GM13976 (cell line): ENCODE data around the gene DMPK.

Source experiments
- DNase-seq: peaks from one replicate; pipeline ENCODE4 v3.0.0; 2012; ENCODE audit warnings: low spot score
- CTCF ChIP-seq: IDR thresholded peaks from 2 replicates; pipeline ENCODE4 v1.5.1; 2012; ENCODE audit warnings: borderline replicate concordance, mild to moderate bottlenecking; ENCODE audit not compliant: insufficient read depth; ENCODE audit errors: extremely low read depth, missing control alignments, control extremely low read depth
- in situ Hi-C: fragments of 300-500 bp; cut with MboI; formaldehyde crosslinking; loops from one replicate; pipeline ENCODE4 v1.12.0; 2022; ENCODE audit warnings: low sequenced_read_pairs, mixed read lengths, inconsistent platforms; ENCODE audit not compliant: unreplicated experiment

Gene DMPK

DNA sequence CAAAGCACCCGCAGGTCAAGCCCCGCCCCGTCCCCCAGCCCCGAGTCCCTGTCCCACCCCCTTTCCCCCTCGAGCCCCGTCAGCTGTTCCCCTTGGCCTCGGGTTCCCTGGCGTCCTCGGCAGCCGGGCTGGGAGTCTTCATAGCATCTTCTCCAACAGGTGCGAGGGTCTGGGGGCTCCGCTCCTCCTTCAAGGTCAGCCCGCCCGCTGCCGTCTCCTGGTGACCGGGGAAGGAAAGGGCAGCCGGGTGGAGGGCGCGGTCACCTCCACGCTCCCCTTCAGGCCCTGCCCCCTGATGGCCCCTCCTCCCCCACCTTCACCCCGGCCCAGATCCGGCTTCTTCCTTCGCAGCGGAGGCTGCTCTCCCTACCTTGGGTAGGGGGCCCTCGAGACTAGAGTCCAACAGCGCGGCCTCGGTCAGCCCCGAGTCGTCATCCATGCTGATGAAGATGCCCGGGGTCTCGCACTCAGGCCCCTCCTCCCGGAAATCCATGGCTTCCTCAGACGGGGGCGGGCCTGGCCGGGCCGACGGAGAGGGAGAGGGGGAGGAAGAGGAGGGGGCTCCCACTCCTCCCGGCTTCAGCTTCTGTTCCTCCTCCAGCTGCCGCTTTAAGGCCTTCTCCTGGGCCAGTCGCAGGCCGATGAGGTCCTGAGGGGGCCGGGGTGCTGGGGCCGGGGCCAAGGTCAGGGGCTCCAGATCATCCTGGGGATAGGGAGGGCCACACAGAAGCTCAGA is 33.4 kb upstream of the DMPK start:
- TF ChIP-seq CTCF = no peak
- in situ Hi-C loops = no loop called here
- DNase-seq = no peak

GRCh38 chr19:45814851-45815480 is 32.7 kb upstream of the DMPK start, which contains the start of gene RSPH6A:
RSPH6A (minus strand) TSS chr19:45815308; CDS start chr19:45815176, 132 bp downstream.
- TF ChIP-seq CTCF = no peak
- no peak for DNase-seq
- in situ Hi-C loops = no loop called here

DNA sequence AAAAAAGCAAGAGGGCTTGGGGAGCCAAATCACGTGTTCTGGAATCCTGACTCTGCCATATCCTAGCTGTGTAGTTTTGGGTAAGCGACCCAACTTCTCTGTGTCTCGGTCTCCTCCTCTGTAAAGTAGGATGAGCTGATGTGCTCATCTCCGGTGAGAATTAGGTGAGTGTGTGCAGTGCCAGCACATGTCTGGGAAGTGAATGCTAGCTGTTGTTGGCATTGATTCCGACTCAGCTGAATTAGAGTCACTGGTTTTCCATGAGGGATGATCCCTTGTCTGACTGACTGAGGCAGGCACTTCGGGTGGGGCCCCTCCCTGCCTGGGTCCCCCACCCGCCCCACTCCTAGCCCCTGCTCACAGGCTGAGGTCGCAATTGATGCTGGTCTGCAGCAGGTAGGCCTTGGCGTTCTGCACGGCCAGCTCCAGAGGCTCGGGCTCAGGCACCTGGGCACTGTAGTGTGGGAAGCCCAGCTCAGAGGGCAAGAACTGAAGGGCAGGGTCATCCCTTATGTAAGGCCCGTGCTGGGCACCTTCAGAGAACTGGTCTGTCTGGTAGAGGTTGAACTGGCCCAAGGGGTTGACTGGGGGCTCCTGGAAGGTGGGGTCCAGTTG is 32.0 kb upstream of the DMPK start:
- no peak for TF ChIP-seq CTCF
- no peak for DNase-seq
- in situ Hi-C loops = no loop called here

DNA sequence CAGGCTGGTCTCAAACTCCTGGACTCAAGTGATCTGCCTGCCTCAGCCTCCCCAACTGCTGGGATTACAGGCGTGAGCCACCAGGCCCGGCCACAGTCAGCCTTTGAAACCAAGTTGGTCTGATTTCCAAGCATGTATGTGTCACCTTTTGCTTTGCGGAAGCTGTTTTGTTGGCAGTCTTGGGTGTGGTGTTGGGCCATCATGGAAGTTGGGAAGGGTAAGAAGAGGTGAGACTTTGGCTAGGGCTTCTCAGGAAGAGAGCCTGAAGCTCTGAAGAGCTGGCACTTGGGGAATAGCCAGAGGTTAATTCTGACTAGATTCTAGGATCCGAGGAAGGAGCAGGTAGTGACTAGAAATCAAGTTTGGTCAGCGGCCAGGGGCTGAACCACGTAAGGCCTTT is 30.0 kb upstream of the DMPK start:
- no peak for TF ChIP-seq CTCF
- no peak for DNase-seq
- in situ Hi-C loops = no loop called here

- DNase-seq = no peak
- in situ Hi-C loops = no loop called here
- no peak for TF ChIP-seq CTCF
Measured at GRCh38 chr19:45809643-45810159, 27.4 kb upstream of the DMPK start.

DNA sequence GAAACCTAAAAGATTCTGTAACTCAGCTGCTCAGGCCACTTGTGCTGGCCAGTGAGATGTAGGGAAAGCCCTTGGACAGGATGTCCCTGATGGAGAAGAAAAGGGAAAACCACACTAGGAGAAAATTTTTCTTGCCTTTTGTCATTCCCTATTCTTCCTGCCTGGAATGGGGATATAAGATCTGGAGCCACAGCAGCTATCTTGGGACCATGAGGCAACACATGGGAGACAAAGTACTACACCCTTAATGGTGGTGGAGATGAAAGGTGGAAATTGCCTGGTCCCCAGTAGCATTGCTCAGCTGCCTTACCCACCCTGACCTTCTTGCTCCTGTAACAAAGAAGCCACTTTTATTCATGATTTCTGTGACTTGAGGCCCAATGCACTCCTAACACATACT is 23.4 kb upstream of the DMPK start:
- TF ChIP-seq CTCF = no peak
- no peak for DNase-seq
- in situ Hi-C loops = no loop called here

DNA sequence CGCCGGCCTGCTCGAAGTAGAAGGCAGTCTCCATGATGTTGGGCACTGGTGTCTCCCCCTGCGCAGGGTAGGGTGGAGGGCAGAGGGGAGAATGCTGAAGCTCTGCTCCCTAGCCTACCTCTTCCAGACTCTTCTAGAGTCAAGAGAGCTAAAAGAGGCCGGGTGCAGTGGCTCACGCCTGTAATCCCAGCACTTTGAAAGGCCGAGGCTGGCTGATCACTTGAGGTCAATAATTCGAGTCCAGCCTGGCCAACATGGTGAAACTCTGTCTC is 22.6 kb upstream of the DMPK start:
- no peak for TF ChIP-seq CTCF
- no peak for DNase-seq
- in situ Hi-C loops = no loop called here
